ENCODE results near the gene CYP3A4.
"Not testable (repeated sequence)": the region's sequence is repeated elsewhere in the genome, so short reads cannot be mapped to it uniquely, and the experiment has no call there.

CYP3A4 gene

DNA sequence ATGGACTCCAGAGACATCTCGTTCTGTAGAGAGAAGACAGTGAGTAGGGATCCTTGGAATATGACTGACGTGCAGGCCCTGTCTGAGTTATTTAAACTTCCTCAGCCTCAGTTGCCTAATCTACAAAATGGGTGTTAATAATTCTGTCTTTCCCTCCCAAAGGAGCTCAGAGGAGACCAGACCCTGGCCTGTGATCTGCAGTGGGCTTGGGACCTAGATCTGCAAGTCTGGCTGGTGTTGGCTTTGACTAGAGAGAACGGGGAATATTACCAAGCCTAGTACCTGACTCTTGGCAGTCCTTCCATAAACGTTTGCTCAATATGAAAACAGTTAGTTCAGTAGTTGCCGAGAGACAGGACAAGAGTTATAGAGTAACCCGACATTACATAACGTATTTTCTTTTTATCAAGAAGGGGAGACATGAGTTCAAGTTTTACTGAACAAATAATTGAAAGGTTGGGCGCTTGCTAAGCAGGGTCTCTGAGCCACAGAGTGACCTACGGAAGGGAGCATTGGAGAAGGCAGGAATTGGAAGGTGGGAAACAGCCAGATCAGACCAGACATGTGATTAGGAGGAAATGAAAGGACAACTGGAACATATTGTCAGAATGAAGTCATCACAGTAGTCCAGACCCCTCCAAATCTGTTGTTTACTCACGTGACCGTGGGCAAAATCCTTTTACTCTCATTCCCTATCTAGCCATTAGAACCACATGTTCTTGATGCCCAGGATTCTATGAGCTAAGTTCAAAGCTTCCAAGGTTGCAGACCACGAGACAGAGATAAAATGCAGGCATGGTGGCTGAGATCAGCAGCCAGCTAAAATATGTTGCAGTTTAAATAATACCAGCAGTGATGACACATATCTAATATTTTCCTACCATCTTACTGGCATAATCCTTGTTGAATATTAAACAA is 10.9 kb upstream of the CYP3A4 start:
- no peak overlapping the region for H3K4me3 ChIP-seq
- no peaks in the 10 kb centered on the region for H3K27me3 ChIP-seq
- no peaks in the 10 kb centered on the region for H3K4me1 ChIP-seq
- H3K36me3 ChIP-seq = no peaks in the 10 kb centered on the region
- H3K27ac ChIP-seq = no peak overlapping the region
- H3K9me3 ChIP-seq = no peaks in the 10 kb centered on the region
- no peaks in the 10 kb centered on the region for H4K20me1 ChIP-seq
- H3K9ac ChIP-seq = no peak overlapping the region
- H3K4me2 ChIP-seq = no peak overlapping the region
- no peak for TF ChIP-seq Cebpa-rat (IDR thresholded peaks at IDR 0.05)

DNA sequence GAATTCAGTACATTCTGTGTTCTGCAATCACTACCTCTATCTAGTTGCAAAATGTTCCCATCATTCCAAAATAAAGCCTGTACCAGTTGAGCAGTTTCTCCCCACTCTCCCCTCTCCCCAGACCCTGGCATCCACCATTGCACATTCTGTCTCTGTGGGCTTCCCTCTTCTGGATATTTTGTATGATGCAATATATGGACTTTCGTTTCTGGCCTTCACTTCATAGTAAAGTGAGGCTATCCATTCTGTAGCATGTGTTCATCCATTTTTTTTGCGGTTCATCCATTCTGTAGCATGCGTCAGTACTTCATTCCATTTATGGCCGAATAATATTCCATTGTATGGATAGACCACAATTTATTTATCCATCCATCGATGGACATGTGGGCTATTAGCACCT is 9.5 kb upstream of the CYP3A4 start:
- no peaks in the 10 kb centered on the region for H3K9me3 ChIP-seq
- no peaks in the 10 kb centered on the region for H4K20me1 ChIP-seq
- no peaks in the 10 kb centered on the region for H3K27me3 ChIP-seq
- H3K9ac ChIP-seq = no peak overlapping the region
- no peak for TF ChIP-seq Cebpa-rat (IDR thresholded peaks at IDR 0.05)
- H3K4me1 ChIP-seq = no peaks in the 10 kb centered on the region
- H3K4me2 ChIP-seq = no peak overlapping the region
- H3K27ac ChIP-seq = no peak overlapping the region
- H3K4me3 ChIP-seq = no peak overlapping the region
- H3K36me3 ChIP-seq = no peaks in the 10 kb centered on the region

- H3K27me3 ChIP-seq = no peaks in the 10 kb centered on the region
- H3K36me3 ChIP-seq = no peaks in the 10 kb centered on the region
- H3K4me3 ChIP-seq = no peak overlapping the region
- H4K20me1 ChIP-seq = no peaks in the 10 kb centered on the region
- H3K4me1 ChIP-seq = no peaks in the 10 kb centered on the region
- H3K27ac ChIP-seq = no peak overlapping the region
- H3K9me3 ChIP-seq = no peaks in the 10 kb centered on the region
- H3K9ac ChIP-seq = no peak overlapping the region
- H3K4me2 ChIP-seq = no peak overlapping the region
- no peak for TF ChIP-seq Cebpa-rat (IDR thresholded peaks at IDR 0.05)
These were observed 9.0 kb upstream of the CYP3A4 start for GRCh38 chr7:99792967-99793366.

- no peak overlapping the region for H3K27ac ChIP-seq
- H3K4me2 ChIP-seq = no peak overlapping the region
- H3K27me3 ChIP-seq = no peaks in the 10 kb centered on the region
- no peaks in the 10 kb centered on the region for H3K36me3 ChIP-seq
- no peak for TF ChIP-seq Cebpa-rat (IDR thresholded peaks at IDR 0.05)
- H3K9me3 ChIP-seq = no peaks in the 10 kb centered on the region
- H3K4me3 ChIP-seq = no peak overlapping the region
- H3K4me1 ChIP-seq = no peaks in the 10 kb centered on the region
- H3K9ac ChIP-seq = no peak overlapping the region
- no peaks in the 10 kb centered on the region for H4K20me1 ChIP-seq
These were observed 7.8 kb upstream of the CYP3A4 start for GRCh38 chr7:99791667-99792369.

DNA sequence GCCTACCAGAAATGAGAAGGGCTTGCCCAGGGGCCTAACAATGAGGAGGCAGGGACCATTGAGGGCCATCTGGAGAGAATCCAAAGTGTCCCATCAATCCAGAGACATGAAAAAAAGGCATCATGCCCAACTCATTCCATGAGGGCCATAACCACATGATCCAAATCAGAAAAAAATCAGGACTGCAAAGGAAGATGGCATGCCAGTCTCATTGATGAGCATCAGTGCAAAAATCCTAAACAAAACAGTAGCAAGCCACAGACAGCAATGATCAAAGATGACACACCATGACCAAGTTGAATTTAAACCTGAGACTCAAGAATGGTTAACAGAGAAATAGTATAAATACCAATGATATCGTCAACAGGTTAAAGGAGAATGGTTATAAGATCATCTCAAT is 7.0 kb upstream of the CYP3A4 start:
- Histone ChIP-seq H3K9me3 (no peaks in the 10 kb centered on the region), H3K4me1 (no peaks in the 10 kb centered on the region), H3K27me3 (no peaks in the 10 kb centered on the region), H3K9ac (no peak overlapping the region), H3K4me3 (no peak overlapping the region), H3K27ac (no peak overlapping the region), H3K36me3 (no peaks in the 10 kb centered on the region), H3K4me2 (no peak overlapping the region), H4K20me1 (no peaks in the 10 kb centered on the region)
- no peak for TF ChIP-seq Cebpa-rat (IDR thresholded peaks at IDR 0.05)

DNA sequence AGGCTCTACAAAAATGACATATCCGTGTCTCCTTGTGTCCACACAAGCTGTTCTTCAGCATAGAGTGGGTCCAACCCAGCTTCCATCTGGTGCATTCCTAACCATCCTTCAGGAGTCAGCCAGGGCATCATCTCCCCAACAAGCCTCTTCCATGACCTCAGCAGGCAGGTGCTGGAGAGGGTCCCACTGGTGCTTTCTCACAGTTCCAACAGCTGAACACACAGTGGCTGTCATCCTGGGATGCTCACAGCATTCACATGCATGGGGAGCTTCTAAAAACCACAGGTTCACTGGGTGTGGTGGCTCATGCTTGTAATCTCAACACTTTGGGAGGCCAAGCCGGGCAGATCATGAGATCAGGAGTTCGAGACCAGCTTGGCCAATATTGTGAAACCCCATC is 6.4 kb upstream of the CYP3A4 start:
- no peak overlapping the region for H3K9ac ChIP-seq
- no peaks in the 10 kb centered on the region for H3K4me1 ChIP-seq
- H3K4me3 ChIP-seq = no peak overlapping the region
- H3K9me3 ChIP-seq = no peaks in the 10 kb centered on the region
- no peaks in the 10 kb centered on the region for H3K27me3 ChIP-seq
- H3K36me3 ChIP-seq = no peaks in the 10 kb centered on the region
- H4K20me1 ChIP-seq = no peaks in the 10 kb centered on the region
- H3K4me2 ChIP-seq = no peak overlapping the region
- no peak for TF ChIP-seq Cebpa-rat (IDR thresholded peaks at IDR 0.05)
- H3K27ac ChIP-seq = no peak overlapping the region

DNA sequence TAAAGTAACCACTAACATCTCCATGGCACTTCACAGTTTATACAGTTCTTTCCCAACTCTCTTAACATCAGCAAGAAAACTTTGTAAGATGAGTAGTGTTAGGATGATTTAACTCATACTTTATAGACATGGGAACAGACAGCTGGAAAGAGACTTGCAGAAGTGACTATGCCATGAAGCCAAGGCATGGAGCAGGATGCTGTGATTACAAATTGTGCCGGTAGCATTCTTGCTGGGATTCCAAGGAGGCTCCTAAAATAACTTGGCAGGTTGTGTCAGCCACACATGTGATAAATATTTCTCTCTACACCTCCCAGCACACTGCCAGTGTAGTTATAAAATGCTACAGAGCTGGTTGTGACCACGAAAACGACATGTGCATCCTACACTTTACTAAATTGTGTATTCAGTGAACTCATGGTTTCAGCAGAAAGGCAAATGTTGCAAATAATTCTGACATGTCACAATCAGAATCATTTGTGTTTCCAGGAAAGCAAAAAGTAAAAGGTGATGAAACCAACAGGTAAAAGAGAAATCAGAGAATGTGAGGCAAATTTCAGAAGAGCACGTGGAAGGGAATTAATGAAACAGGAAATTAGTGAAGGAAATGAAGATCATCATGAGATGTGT is 5.6 kb upstream of the CYP3A4 start:
- H3K27me3 ChIP-seq = no peaks in the 10 kb centered on the region
- no peaks in the 10 kb centered on the region for H3K4me1 ChIP-seq
- no peak overlapping the region for H3K9ac ChIP-seq
- H3K9me3 ChIP-seq = no peaks in the 10 kb centered on the region
- no peaks in the 10 kb centered on the region for H4K20me1 ChIP-seq
- no peak overlapping the region for H3K4me3 ChIP-seq
- no peak for TF ChIP-seq Cebpa-rat (IDR thresholded peaks at IDR 0.05)
- no peak overlapping the region for H3K4me2 ChIP-seq
- H3K27ac ChIP-seq = no peak overlapping the region
- no peaks in the 10 kb centered on the region for H3K36me3 ChIP-seq

DNA sequence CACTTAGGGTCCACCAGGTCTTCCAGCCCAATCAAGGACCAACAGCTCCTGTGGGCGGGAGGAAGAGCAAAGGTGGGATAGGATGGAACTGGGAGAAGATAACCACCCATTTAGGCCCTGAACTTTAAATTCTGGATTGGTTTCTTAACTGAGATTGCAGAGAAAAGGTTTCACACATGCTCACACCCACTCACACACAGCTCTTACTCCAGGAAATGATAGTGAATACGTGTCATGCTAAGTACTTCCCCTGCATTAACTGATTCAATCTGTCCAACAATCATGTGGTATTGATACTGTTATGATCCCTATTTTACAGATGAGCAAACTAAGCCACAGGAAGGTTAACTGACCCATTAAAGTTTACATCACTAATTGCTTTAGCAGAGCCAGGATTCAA is 4.6 kb upstream of the CYP3A4 start:
- no peaks in the 10 kb centered on the region for H3K36me3 ChIP-seq
- no peak overlapping the region for H3K4me2 ChIP-seq
- H3K27ac ChIP-seq = no peak overlapping the region
- no peak overlapping the region for H3K4me3 ChIP-seq
- H4K20me1 ChIP-seq = no peaks in the 10 kb centered on the region
- H3K9me3 ChIP-seq = no peaks in the 10 kb centered on the region
- no peaks in the 10 kb centered on the region for H3K27me3 ChIP-seq
- no peak for TF ChIP-seq Cebpa-rat (IDR thresholded peaks at IDR 0.05)
- H3K9ac ChIP-seq = no peak overlapping the region
- no peaks in the 10 kb centered on the region for H3K4me1 ChIP-seq

- H3K9ac ChIP-seq = no peak overlapping the region
- H3K4me3 ChIP-seq = no peak overlapping the region
- H3K4me2 ChIP-seq = no peak overlapping the region
- TF ChIP-seq Cebpa-rat (IDR thresholded peaks at IDR 0.05) = no peak
- no peak overlapping the region for H3K27ac ChIP-seq
- H3K36me3 ChIP-seq = no peaks in the 10 kb centered on the region
- no peaks in the 10 kb centered on the region for H4K20me1 ChIP-seq
- no peaks in the 10 kb centered on the region for H3K9me3 ChIP-seq
- H3K4me1 ChIP-seq = no peaks in the 10 kb centered on the region
- no peaks in the 10 kb centered on the region for H3K27me3 ChIP-seq
These were observed 2.8 kb upstream of the CYP3A4 start for GRCh38 chr7:99786726-99787335.

DNA sequence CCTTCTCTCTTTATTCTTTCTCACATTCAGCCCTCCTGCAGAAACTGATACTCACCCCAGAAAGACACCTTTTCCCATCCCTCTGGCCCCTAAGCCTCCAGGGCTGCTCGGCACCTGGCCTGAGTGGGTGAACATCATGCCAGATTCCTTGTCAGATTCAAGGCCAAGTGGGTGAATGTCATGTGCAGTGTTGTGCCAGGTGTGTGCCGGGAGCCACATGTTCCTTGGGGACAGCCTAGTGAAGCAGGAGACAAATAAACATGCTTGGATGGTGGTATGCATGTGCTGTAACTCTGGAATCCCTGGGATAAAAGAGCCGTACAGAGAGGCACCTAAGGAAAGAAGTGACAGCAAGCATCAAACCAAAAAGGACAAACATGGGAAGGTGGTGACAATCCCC is 1.7 kb upstream of the CYP3A4 start:
- not testable (repeated sequence) for H3K4me3 ChIP-seq, H3K4me1 ChIP-seq, H4K20me1 ChIP-seq, H3K9ac ChIP-seq, H3K27ac ChIP-seq, H3K9me3 ChIP-seq, H3K4me2 ChIP-seq, H3K27me3 ChIP-seq, H3K36me3 ChIP-seq

All from BLaER1 (cell line).